Measurements from ENCODE around the gene ATF4.

GRCh38 chr22:39543095-39543494 is 22.7 kb downstream of the ATF4 start:
- TF ChIP-seq EZH2phosphoT487 (IDR thresholded peaks at IDR 0.05; ENCODE audit: borderline replicate concordance, low read depth, low read length) (no peak), CTCF (conservative IDR thresholded peaks at IDR 0.05; ENCODE audit: low read length) (peak; percentile 72)

Data from OCI-LY7 (cell line).